ENCODE measurements around the gene AP5S1. TPM values are rescaled to one million over a fixed set of nuclear protein-coding genes. Genes with fewer than 3 reads are reported as not detected.

AP5S1 gene
- total and polyA plus RNA-seq, 2 of the 13 experiments (the other 11 are each of a cell fraction or from before 2014, with no cell fraction given) = 7.9 to 23.2 TPM

GRCh38 chr20:3795511-3796468 lies 24.6 kb upstream of the AP5S1 start, which contains the start of gene CDC25B (continued):
- TF ChIP-seq DBP (CRISPR knock-in tag; IDR thresholded peaks at IDR 0.05; ENCODE audit: not compliant biosample characterization) (no peak), SMARCE1 (IDR thresholded peaks at IDR 0.05; ENCODE audit: borderline replicate concordance) (no peak), REST (IDR thresholded peaks at IDR 0.05; ENCODE audit: borderline replicate concordance in 1 of 2, low read depth in 1 of 2, low read length in 2 of 2) (no peak; a peak in 1 of 4 replicates), ZNF296 (CRISPR knock-in tag; conservative IDR thresholded peaks at IDR 0.05) (no peak), ZNF142 (CRISPR knock-in tag; IDR thresholded peaks at IDR 0.05) (no peak), ZNF674 (CRISPR knock-in tag; IDR thresholded peaks at IDR 0.05; ENCODE audit: low read depth) (no peak), ZKSCAN8 (CRISPR knock-in tag; IDR thresholded peaks at IDR 0.05; ENCODE audit: borderline replicate concordance) (peak; percentile 62; the same call in 1 of the 2 replicates), ZNF660 (CRISPR knock-in tag; IDR thresholded peaks at IDR 0.05; ENCODE audit: borderline replicate concordance, low read depth) (no peak), THAP8 (CRISPR knock-in tag; IDR thresholded peaks at IDR 0.05; ENCODE audit: borderline replicate concordance) (no peak), SETDB1 (CRISPR knock-in tag; IDR thresholded peaks at IDR 0.05; ENCODE audit: borderline replicate concordance) (no peak), ZMAT3 (CRISPR knock-in tag; conservative IDR thresholded peaks at IDR 0.05) (0 out of 2 replicates have a peak, but pooled peaks have one; percentile 24), MYNN (CRISPR knock-in tag; IDR thresholded peaks at IDR 0.05; ENCODE audit: low read depth) (no peak)
- TF ChIP-seq, protein P1, sequence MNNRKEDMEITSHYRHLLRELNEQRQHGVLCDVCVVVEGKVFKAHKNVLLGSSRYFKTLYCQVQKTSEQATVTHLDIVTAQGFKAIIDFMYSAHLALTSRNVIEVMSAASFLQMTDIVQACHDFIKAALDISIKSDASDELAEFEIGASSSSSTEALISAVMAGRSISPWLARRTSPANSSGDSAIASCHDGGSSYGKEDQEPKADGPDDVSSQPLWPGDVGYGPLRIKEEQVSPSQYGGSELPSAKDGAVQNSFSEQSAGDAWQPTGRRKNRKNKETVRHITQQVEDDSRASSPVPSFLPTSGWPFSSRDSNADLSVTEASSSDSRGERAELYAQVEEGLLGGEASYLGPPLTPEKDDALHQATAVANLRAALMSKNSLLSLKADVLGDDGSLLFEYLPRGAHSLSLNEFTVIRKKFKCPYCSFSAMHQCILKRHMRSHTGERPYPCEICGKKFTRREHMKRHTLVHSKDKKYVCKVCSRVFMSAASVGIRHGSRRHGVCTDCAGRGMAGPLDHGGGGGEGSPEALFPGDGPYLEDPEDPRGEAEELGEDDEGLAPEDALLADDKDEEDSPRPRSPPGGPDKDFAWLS (CRISPR knock-in tag; IDR thresholded peaks at IDR 0.05; ENCODE audit: borderline replicate concordance) = peak; percentile 76; the same call in 1 of the 2 replicates

Data from HepG2 (cell line).